ENCODE results near the gene ZSWIM3.

The ZSWIM3 gene

GRCh38 chr20:45912344-45912682 is 54.9 kb downstream of the ZSWIM3 start:
- peak overlapping the region; percentile 67 for H3K4me3 ChIP-seq (ENCODE audit: low read length, poor library complexity, severe bottlenecking)

GRCh38 chr20:45913116-45913515 is 55.7 kb downstream of the ZSWIM3 start:
- Histone ChIP-seq H3K4me3 (ENCODE audit: low read length, poor library complexity, severe bottlenecking) (no peak overlapping the region), H2AFZ (ENCODE audit: low read length) (no peak overlapping the region), H3K36me3 (ENCODE audit: insufficient read depth, low read length) (no peaks in the 10 kb centered on the region), H4K20me1 (ENCODE audit: insufficient read depth, low read length, poor library complexity, severe bottlenecking) (no peaks in the 10 kb centered on the region), H3K4me1 (ENCODE audit: insufficient read depth, low read length, poor library complexity, severe bottlenecking) (peaks cover 9% of the 10 kb centered on the region), H3K9me3 (ENCODE audit: insufficient read depth, low read depth, low read length) (no peaks in the 10 kb centered on the region), H3K79me2 (ENCODE audit: insufficient read depth, low read length) (no peaks in the 10 kb centered on the region), H3K27me3 (ENCODE audit: insufficient read depth, low read length, poor library complexity, severe bottlenecking) (no peaks in the 10 kb centered on the region), H3K9ac (ENCODE audit: low read depth, low read length, poor library complexity, severe bottlenecking) (no peak overlapping the region), H3K9me2 (replicated peaks; ENCODE audit: low read depth, low read length) (no peaks in the 10 kb centered on the region), H3K4me2 (ENCODE audit: low read depth, low read length, poor library complexity, severe bottlenecking) (no peak overlapping the region), H3F3A (ENCODE audit: low read depth) (no peaks in the 10 kb centered on the region)
- TF ChIP-seq EZH2phosphoT487 (IDR thresholded peaks at IDR 0.05; ENCODE audit: borderline replicate concordance) = no peak
- TF ChIP-seq CTCF (conservative IDR thresholded peaks at IDR 0.05; ENCODE audit: low read length) = no peak

More at GRCh38 chr20:45912344-45912682, 54.9 kb downstream of the ZSWIM3 start:
- Histone ChIP-seq H3F3A (ENCODE audit: low read depth) (no peaks in the 10 kb centered on the region), H3K9me2 (replicated peaks; ENCODE audit: low read depth, low read length) (no peaks in the 10 kb centered on the region), H3K36me3 (ENCODE audit: insufficient read depth, low read length) (no peaks in the 10 kb centered on the region), H2AFZ (ENCODE audit: low read length) (peak overlapping the region; percentile 26; the same call in 1 of the 2 replicates), H3K9me3 (ENCODE audit: insufficient read depth, low read depth, low read length) (no peaks in the 10 kb centered on the region), H3K4me1 (ENCODE audit: insufficient read depth, low read length, poor library complexity, severe bottlenecking) (peaks cover 9% of the 10 kb centered on the region), H3K9ac (ENCODE audit: low read depth, low read length, poor library complexity, severe bottlenecking) (peak overlapping the region; percentile 21), H3K27me3 (ENCODE audit: insufficient read depth, low read length, poor library complexity, severe bottlenecking) (no peaks in the 10 kb centered on the region), H3K79me2 (ENCODE audit: insufficient read depth, low read length) (no peaks in the 10 kb centered on the region), H4K20me1 (ENCODE audit: insufficient read depth, low read length, poor library complexity, severe bottlenecking) (no peaks in the 10 kb centered on the region), H3K4me2 (ENCODE audit: low read depth, low read length, poor library complexity, severe bottlenecking) (peak overlapping the region; percentile 73)
- TF ChIP-seq EZH2phosphoT487 (IDR thresholded peaks at IDR 0.05; ENCODE audit: borderline replicate concordance) (no peak), CTCF (conservative IDR thresholded peaks at IDR 0.05; ENCODE audit: low read length) (no peak)

- H3K9ac ChIP-seq (ENCODE audit: low read depth, low read length, poor library complexity, severe bottlenecking) = no peak overlapping the region
- no peaks in the 10 kb centered on the region for H3K9me3 ChIP-seq (ENCODE audit: insufficient read depth, low read depth, low read length)
- H3K36me3 ChIP-seq (ENCODE audit: insufficient read depth, low read length) = no peaks in the 10 kb centered on the region
- no peaks in the 10 kb centered on the region for H4K20me1 ChIP-seq (ENCODE audit: insufficient read depth, low read length, poor library complexity, severe bottlenecking)
- H3K4me2 ChIP-seq (ENCODE audit: low read depth, low read length, poor library complexity, severe bottlenecking) = no peak overlapping the region
- no peak overlapping the region for H2AFZ ChIP-seq (ENCODE audit: low read length)
- no peaks in the 10 kb centered on the region for H3K79me2 ChIP-seq (ENCODE audit: insufficient read depth, low read length)
- no peaks in the 10 kb centered on the region for H3K4me1 ChIP-seq (ENCODE audit: insufficient read depth, low read length, poor library complexity, severe bottlenecking)
- no peaks in the 10 kb centered on the region for H3K27me3 ChIP-seq (ENCODE audit: insufficient read depth, low read length, poor library complexity, severe bottlenecking)
- no peak for TF ChIP-seq CTCF (conservative IDR thresholded peaks at IDR 0.05; ENCODE audit: low read length)
- no peak for TF ChIP-seq EZH2phosphoT487 (IDR thresholded peaks at IDR 0.05; ENCODE audit: borderline replicate concordance)
- H3K4me3 ChIP-seq (ENCODE audit: low read length, poor library complexity, severe bottlenecking) = no peak overlapping the region
- H3K9me2 ChIP-seq (replicated peaks; ENCODE audit: low read depth, low read length) = no peaks in the 10 kb centered on the region
- H3F3A ChIP-seq (ENCODE audit: low read depth) = no peaks in the 10 kb centered on the region
Measured at GRCh38 chr20:45917790-45918141, 60.4 kb downstream of the ZSWIM3 start.
